Inflammatory macrophage treated with lipopolysaccharide for 1 hour (primary cell): ENCODE data around the gene OR10V1.
"Not testable (repeated sequence)": the region's sequence is repeated elsewhere in the genome, so short reads cannot be mapped to it uniquely, and the experiment has no call there.

ENCODE experiments used
- DNase-seq, 2 donors: peaks; one replicate each; pipeline ENCODE4 v3.0.0-alpha.2; 2020 to 2022

OR10V1 gene

GRCh38 chr11:59708537-59708936 lies 5.1 kb downstream of the OR10V1 start:
- DNase-seq = no peak

GRCh38 chr11:59707371-59707770 lies 6.3 kb downstream of the OR10V1 start:
- DNase-seq = no peak

GRCh38 chr11:59706518-59707285 lies 6.9 kb downstream of the OR10V1 start:
- no peak for DNase-seq

- DNase-seq = no peak
These were observed 8.4 kb downstream of the OR10V1 start for GRCh38 chr11:59705294-59705693.

- not testable (repeated sequence) for DNase-seq
These were observed 10.1 kb downstream of the OR10V1 start for GRCh38 chr11:59703515-59703914.

GRCh38 chr11:59700157-59700556 lies 13.5 kb downstream of the OR10V1 start:
- not testable (repeated sequence) for DNase-seq

GRCh38 chr11:59698506-59698905 lies 15.1 kb downstream of the OR10V1 start:
- DNase-seq = peak in 1 of 2 donors; percentile 27

GRCh38 chr11:59692915-59693314 lies 20.7 kb downstream of the OR10V1 start:
- no peak for DNase-seq

- DNase-seq = no peak
These were observed 22.5 kb downstream of the OR10V1 start for GRCh38 chr11:59691156-59691555.

- DNase-seq = no peak
These were observed 24.6 kb downstream of the OR10V1 start for GRCh38 chr11:59689015-59689414.

- DNase-seq = not testable (repeated sequence)
These were observed 32.4 kb downstream of the OR10V1 start for GRCh38 chr11:59681260-59681725.

- peak; percentile 52 to 67 for DNase-seq
These were observed 33.1 kb downstream of the OR10V1 start for GRCh38 chr11:59680287-59681154.

GRCh38 chr11:59679347-59679746 lies 34.3 kb downstream of the OR10V1 start:
- DNase-seq = no peak

GRCh38 chr11:59678813-59679165 lies 34.9 kb downstream of the OR10V1 start:
- DNase-seq = no peak

- DNase-seq = no peak
These were observed 35.4 kb downstream of the OR10V1 start for GRCh38 chr11:59678118-59678812.

- DNase-seq = no peak
These were observed 37.4 kb downstream of the OR10V1 start for GRCh38 chr11:59676205-59676604.

- DNase-seq = no peak
These were observed 39.4 kb downstream of the OR10V1 start for GRCh38 chr11:59674291-59674690.

GRCh38 chr11:59673291-59673690 lies 40.4 kb downstream of the OR10V1 start:
- DNase-seq = no peak

GRCh38 chr11:59671471-59671870 lies 42.2 kb downstream of the OR10V1 start:
- peak; percentile 50 to 71 for DNase-seq

GRCh38 chr11:59669611-59670009 lies 44.0 kb downstream of the OR10V1 start:
- peak; percentile 18 to 44 for DNase-seq

- DNase-seq = peak; percentile 99
These were observed 44.6 kb downstream of the OR10V1 start, which contains the start of gene PATL1 for GRCh38 chr11:59668950-59669610. PATL1 (minus strand) TSS chr11:59669037; CDS start chr11:59668895, 142 bp downstream.

- DNase-seq = peak; percentile 94 to 96
These were observed 45.3 kb downstream of the OR10V1 start for GRCh38 chr11:59668188-59668949.
